K562 (cell line): ENCODE measurements around the gene NFIB. TPM values are rescaled to one million over a fixed set of nuclear protein-coding genes. Genes with fewer than 3 reads are reported as not detected.
A peak's percentile ranks its signal among the peaks of the same experiment; 100 is the strongest.

Source experiments
- ARHGAP35 ChIP-seq: fragments of 450-650 bp; IDR thresholded peaks from 2 replicates; pipeline ENCODE4 v1.6.1; 2018; ENCODE audit not compliant: partially characterized antibody
- CHCHD3 ChIP-seq: fragments of 250-450 bp; sonication (Bioruptor Pico); IDR thresholded peaks from 2 replicates; pipeline ENCODE4 v2.1.2; 2022; ENCODE audit warnings: mild to moderate bottlenecking
- EZH2 ChIP-seq: IDR thresholded peaks from 2 replicates; pipeline ENCODE4 v1.6.1; 2012; ENCODE audit warnings: low read depth, mild to moderate bottlenecking, inconsistent platforms, low read length, borderline replicate concordance
- FOXJ3 ChIP-seq: sonication (generic); formaldehyde crosslinking; IDR thresholded peaks from 2 replicates; pipeline ENCODE4 v1.4.0; 2020; ENCODE audit warnings: mild to moderate bottlenecking, missing genetic modification reagents
- GABPA ChIP-seq: fragments of 200-800 bp; sonication (Bioruptor generic); conservative IDR thresholded peaks from 2 replicates; pipeline ENCODE4 v1.6.1; 2016; ENCODE audit warnings: low read depth, missing genetic modification characterization, missing compliant biosample characterization
- GATA2 ChIP-seq: sonication (generic); formaldehyde crosslinking; IDR thresholded peaks from 2 replicates; pipeline ENCODE4 v1.4.0; 2020; ENCODE audit warnings: mild to moderate bottlenecking, missing genetic modification reagents
- HDAC2 ChIP-seq: fragments of 450-650 bp; IDR thresholded peaks from 2 replicates; pipeline ENCODE4 v1.6.1; 2016; ENCODE audit warnings: mild to moderate bottlenecking
- ILK ChIP-seq: fragments of 450-650 bp; IDR thresholded peaks from 2 replicates; pipeline ENCODE4 v1.6.1; 2016; ENCODE audit warnings: missing genetic modification characterization, low read depth, mild to moderate bottlenecking, missing compliant biosample characterization, moderate library complexity, borderline replicate concordance
- MBD2 ChIP-seq: sonication (generic); IDR thresholded peaks from 2 replicates; pipeline ENCODE4 v1.6.1; 2016; ENCODE audit warnings: low read depth, borderline replicate concordance
- NCOA1 ChIP-seq: fragments of 450-650 bp; IDR thresholded peaks from 2 replicates; pipeline ENCODE4 v1.6.1; 2016; ENCODE audit warnings: low read depth
- PCBP1 ChIP-seq: fragments of 200-400 bp; formaldehyde crosslinking; IDR thresholded peaks from 2 replicates; pipeline ENCODE4 v1.6.1; 2018; ENCODE audit warnings: mild to moderate bottlenecking, low read depth, low read length; ENCODE audit not compliant: poor library complexity, severe bottlenecking
- POLR3A ChIP-seq: IDR thresholded peaks from 2 replicates; pipeline ENCODE4 v1.6.1; 2011; ENCODE audit warnings: borderline replicate concordance, mild to moderate bottlenecking, moderate library complexity; ENCODE audit not compliant: insufficient read length, insufficient read depth; ENCODE audit errors: extremely low read depth
- RB1 ChIP-seq: fragments of 450-650 bp; IDR thresholded peaks from 2 replicates; pipeline ENCODE4 v1.6.1; 2017; ENCODE audit warnings: low read depth, mild to moderate bottlenecking
- RBFOX2 ChIP-seq: fragments of 200-400 bp; formaldehyde crosslinking; IDR thresholded peaks from 2 replicates; pipeline ENCODE4 v1.6.1; 2017; ENCODE audit warnings: low read depth, mild to moderate bottlenecking, low read length, moderate library complexity
- SAP30 ChIP-seq: fragments of 200-600 bp; sonication (generic); IDR thresholded peaks from 2 replicates; pipeline ENCODE4 v1.6.1; 2012; ENCODE audit warnings: borderline replicate concordance, low read depth, mild to moderate bottlenecking, moderate library complexity, low read length, control low read depth, inconsistent platforms; ENCODE audit not compliant: insufficient read depth, poor library complexity, severe bottlenecking
- SIN3B ChIP-seq: fragments of 450-650 bp; IDR thresholded peaks from 2 replicates; pipeline ENCODE4 v1.6.1; 2017; ENCODE audit warnings: low read depth, mild to moderate bottlenecking, moderate library complexity
- SP1 ChIP-seq: sonication (generic); formaldehyde crosslinking; IDR thresholded peaks from 2 replicates; pipeline ENCODE4 v1.8.1; 2022; ENCODE audit warnings: mild to moderate bottlenecking, missing genetic modification reagents
- SRF ChIP-seq, 2 experiments: fragments of 250-450, 450-650 bp in 1 of 2; sonication (Bioruptor Pico) in 1 of 2; sonication (generic) in 1 of 2; formaldehyde crosslinking; IDR thresholded peaks; 2 replicates each; pipeline versions ENCODE4 v1.5.0 to v1.5.1; 2020 to 2022; ENCODE audit warnings: mild to moderate bottlenecking in 1 of 2, missing genetic modification reagents in 1 of 2
- TAL1 ChIP-seq: fragments of 450-650 bp; IDR thresholded peaks from 2 replicates; pipeline ENCODE4 v1.6.1; 2016; ENCODE audit warnings: mild to moderate bottlenecking
- TCF7L2 ChIP-seq: fragments of 150-350 bp; IDR thresholded peaks from 2 replicates; pipeline ENCODE4 v1.6.1; 2016; ENCODE audit warnings: low read depth, mild to moderate bottlenecking, low read length, moderate library complexity
- TRIM24 ChIP-seq, 2 experiments: fragments of 450-650 bp; IDR thresholded peaks; 2 replicates each; pipeline ENCODE4 v1.6.1; 2016
- TRIM28 ChIP-seq: fragments of 450-650 bp; IDR thresholded peaks from 2 replicates; pipeline ENCODE4 v1.6.1; 2017
- XRCC3 ChIP-seq: fragments of 450-650 bp; IDR thresholded peaks from 2 replicates; pipeline ENCODE4 v1.6.1; 2017; ENCODE audit warnings: mild to moderate bottlenecking, moderate library complexity
- ZC3H11A ChIP-seq: IDR thresholded peaks from 2 replicates; pipeline ENCODE4 v1.6.1; 2012; ENCODE audit warnings: low read depth, low read length, improper control_type of control experiment
- ZNF174 ChIP-seq: fragments of 250-450 bp; sonication (Bioruptor Pico); IDR thresholded peaks from 2 replicates; pipeline ENCODE4 v1.4.0; 2020; ENCODE audit warnings: mild to moderate bottlenecking
- ZNF449 ChIP-seq: fragments of 250-450 bp; sonication (Bioruptor Pico); IDR thresholded peaks from 2 replicates; pipeline ENCODE4 v1.8.0; 2022; ENCODE audit warnings: moderate library complexity, mild to moderate bottlenecking, inconsistent platforms
- ZNF830 ChIP-seq: fragments of 250-450 bp; sonication (Bioruptor Pico); IDR thresholded peaks from 2 replicates; pipeline ENCODE4 v1.5.0; 2021; ENCODE audit warnings: mild to moderate bottlenecking
- polyA plus RNA-seq, 8 experiments: library from polyadenylated mRNA; depleted of rRNA in 4 of 8; stranded (reverse) in 5 of 8; unstranded in 3 of 8; fragments of >200 nt; fragmentation: Nextera tagmentation in 2 of 8; fragmentation: Illumina TruSeq in 1 of 8; extraction: Ambion mirVana in 2 of 8; extraction: Trizol in 1 of 8; gene quantifications; 2 replicates each; pipeline versions ENCODE4 v1.2.1 to v1.2.3, GENCODE V29; 2011 to 2014; ENCODE audit warnings: inconsistent platforms in 1 of 8, missing spikeins in 1 of 8
- total RNA-seq, 7 experiments: library from RNA; depleted of rRNA in 6 of 7; stranded (reverse); fragments of >200 nt in 6 of 7; fragmentation: Illumina TruSeq in 2 of 7; extraction: Trizol in 2 of 7; gene quantifications; 2 replicates each; pipeline versions ENCODE4 v1.2.1 to v1.2.3, GENCODE V29; 2011 to 2021; ENCODE audit warnings: low replicate concordance in 1 of 7
- TF ChIP-seq, protein P1 (sequence below): fragments of 450-650 bp; IDR thresholded peaks from 2 replicates; pipeline ENCODE4 v1.6.1; 2016; ENCODE audit warnings: antibody characterized with exemption

The NFIB gene
- total and polyA plus RNA-seq, 9 of the 15 experiments (the other 6 are each of a cell fraction or from before 2014, with no cell fraction given), result 1.2 to 3.3 (median 1.9) TPM

DNA sequence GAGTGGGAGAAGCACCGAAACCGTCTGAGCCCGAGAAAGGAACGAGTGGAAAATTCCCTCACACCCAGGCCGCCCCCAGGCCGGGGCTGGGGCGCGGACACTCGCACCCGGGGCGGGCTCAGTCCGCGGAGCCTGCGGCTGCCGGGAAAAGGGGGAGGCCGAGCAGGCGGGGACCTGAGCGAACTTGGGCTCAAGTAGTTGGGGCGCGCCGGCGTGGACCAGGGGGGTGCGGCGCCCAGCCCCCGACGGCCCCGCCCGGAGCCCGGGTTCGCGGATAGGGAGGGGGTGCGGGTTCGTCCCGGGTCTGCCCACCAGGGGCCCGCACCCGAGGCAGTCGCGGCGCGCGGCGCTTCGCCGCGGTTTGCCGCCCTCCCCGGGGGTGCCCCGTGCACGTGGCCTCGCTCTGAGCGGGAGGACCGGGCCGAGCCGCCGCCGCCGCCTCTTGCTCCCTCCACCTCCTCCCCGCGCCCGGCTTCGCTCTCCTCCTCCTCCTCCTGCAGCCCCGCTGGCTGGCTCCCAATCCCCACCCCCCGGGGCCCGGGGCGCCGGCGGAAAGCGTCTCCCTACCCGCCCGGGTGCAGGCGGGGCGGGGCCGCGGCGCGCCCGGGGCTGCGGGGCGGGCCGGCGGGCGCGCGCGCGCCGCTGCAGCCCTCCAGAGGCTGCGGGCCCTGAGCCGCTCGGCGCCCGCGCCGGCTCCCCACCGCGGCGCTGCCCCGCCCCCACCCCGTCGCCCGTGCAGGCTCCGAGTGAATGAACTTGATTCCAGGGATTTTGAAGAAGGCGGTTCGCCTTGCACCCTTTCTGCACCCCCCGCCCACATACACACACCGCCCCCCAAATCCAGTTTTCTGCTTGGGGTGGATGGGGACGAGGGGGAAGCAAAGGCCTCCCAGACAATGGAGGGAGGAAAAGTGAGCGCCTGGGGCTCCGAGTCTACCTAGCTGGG, 1.3 kb upstream of the NFIB start (continued):
- TF ChIP-seq CHCHD3 (CRISPR knock-in tag) (no peak), HDAC2 (no peak), TAL1 (no peak), ILK (tag) (no peak), POLR3A (no peak), SP1 (no peak), GABPA (no peak), GATA2 (CRISPR knock-in tag) (no peak), SIN3B (no peak), TRIM28 (no peak), XRCC3 (no peak), TRIM24 (IDR thresholded peaks at IDR 0.05) (no peak), NCOA1 (no peak), ZNF830 (CRISPR knock-in tag) (no peak), ZC3H11A (no peak), FOXJ3 (CRISPR knock-in tag) (no peak), PCBP1 (peak; percentile 22), SAP30 (no peak), SRF (CRISPR knock-in tag; IDR thresholded peaks at IDR 0.05) (no peak), EZH2 (no peak), RB1 (peak; percentile 32; the same call in 1 of the 2 replicates), TCF7L2 (no peak), ZNF174 (no peak), ZNF449 (CRISPR knock-in tag) (no peak), RBFOX2 (peak; percentile 68), MBD2 (no peak), ARHGAP35 (no peak)
- TF ChIP-seq, protein P1, sequence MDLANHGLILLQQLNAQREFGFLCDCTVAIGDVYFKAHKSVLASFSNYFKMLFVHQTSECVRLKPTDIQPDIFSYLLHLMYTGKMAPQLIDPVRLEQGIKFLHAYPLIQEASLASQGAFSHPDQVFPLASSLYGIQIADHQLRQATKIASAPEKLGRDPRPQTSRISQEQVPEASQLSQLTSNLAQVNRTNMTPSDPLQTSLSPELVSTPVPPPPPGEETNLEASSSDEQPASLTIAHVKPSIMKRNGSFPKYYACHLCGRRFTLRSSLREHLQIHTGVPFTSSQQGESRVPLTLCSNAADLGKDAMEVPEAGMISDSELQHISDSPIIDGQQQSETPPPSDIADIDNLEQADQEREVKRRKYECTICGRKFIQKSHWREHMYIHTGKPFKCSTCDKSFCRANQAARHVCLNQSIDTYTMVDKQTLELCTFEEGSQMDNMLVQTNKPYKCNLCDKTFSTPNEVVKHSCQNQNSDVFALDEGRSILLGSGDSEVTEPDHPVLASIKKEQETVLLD, result no peak
